HepG2 (cell line): ENCODE results near the gene NFATC2. TPM values are rescaled to one million over a fixed set of nuclear protein-coding genes. Genes with fewer than 3 reads are reported as not detected.
A peak's percentile ranks its signal among the peaks of the same experiment; 100 is the strongest.

Experiments
- ATF7 ChIP-seq, 2 experiments: fragments of 450-650 bp in 1 of 2; sonication (generic) in 1 of 2; formaldehyde crosslinking in 1 of 2; IDR thresholded peaks; 2 replicates each; pipeline versions ENCODE4 v1.4.0 to v1.6.1; 2016 to 2020; ENCODE audit warnings: antibody characterized with exemption in 1 of 2, mild to moderate bottlenecking in 1 of 2, missing genetic modification reagents in 1 of 2
- BRCA1 ChIP-seq: sonication (generic); formaldehyde crosslinking; IDR thresholded peaks from 2 replicates; pipeline ENCODE4 v1.4.0; 2020; ENCODE audit warnings: missing genetic modification reagents
- CENPT ChIP-seq: sonication (generic); formaldehyde crosslinking; IDR thresholded peaks from 2 replicates; pipeline ENCODE4 v1.8.0; 2022; ENCODE audit warnings: low read depth, mild to moderate bottlenecking, moderate library complexity, missing genetic modification reagents
- CHD4 ChIP-seq: fragments of 200-600 bp; sonication (generic); IDR thresholded peaks from 2 replicates; pipeline ENCODE4 v1.7.0; 2017; ENCODE audit warnings: mild to moderate bottlenecking, low read length, borderline replicate concordance
- KDM6A ChIP-seq: IDR thresholded peaks from 2 replicates; pipeline ENCODE4 v1.6.1; 2016; ENCODE audit warnings: low read depth
- MBD4 ChIP-seq: IDR thresholded peaks from 2 replicates; pipeline ENCODE4 v1.6.1; 2012; ENCODE audit warnings: low read length, inconsistent platforms, borderline replicate concordance
- MIXL1 ChIP-seq: IDR thresholded peaks from 2 replicates; pipeline ENCODE4 v1.6.1; 2016
- NFE2L2 ChIP-seq: fragments of 150-350 bp; IDR thresholded peaks from 2 replicates; pipeline ENCODE4 v1.6.1; 2014; ENCODE audit warnings: low read length
- REXO4 ChIP-seq: sonication (generic); formaldehyde crosslinking; IDR thresholded peaks from 2 replicates; pipeline ENCODE4 v1.8.0; 2022; ENCODE audit warnings: missing genetic modification reagents, mild to moderate bottlenecking, borderline replicate concordance
- RFX5 ChIP-seq: IDR thresholded peaks from 2 replicates; pipeline ENCODE4 v1.6.1; 2011; ENCODE audit warnings: low read depth, low read length, improper control_type of control experiment
- SKIL ChIP-seq: sonication (generic); formaldehyde crosslinking; IDR thresholded peaks from 2 replicates; pipeline ENCODE4 v1.8.0; 2022; ENCODE audit warnings: missing genetic modification reagents, mild to moderate bottlenecking, moderate library complexity, borderline replicate concordance
- SPEN ChIP-seq: sonication (generic); formaldehyde crosslinking; IDR thresholded peaks from 2 replicates; pipeline ENCODE4 v1.5.1; 2020; ENCODE audit warnings: low read depth, mild to moderate bottlenecking, missing genetic modification reagents
- SRSF9 ChIP-seq: fragments of 200-400 bp; formaldehyde crosslinking; IDR thresholded peaks from 2 replicates; pipeline ENCODE4 v1.6.1; 2018; ENCODE audit warnings: borderline replicate concordance, mild to moderate bottlenecking, low read depth, low read length; ENCODE audit not compliant: insufficient read depth, poor library complexity, severe bottlenecking
- TAF1 ChIP-seq: sonication (generic); formaldehyde crosslinking; IDR thresholded peaks from 2 replicates; pipeline ENCODE4 v1.4.0; 2020; ENCODE audit warnings: missing genetic modification reagents
- TRIM24 ChIP-seq: sonication (generic); formaldehyde crosslinking; IDR thresholded peaks from 2 replicates; pipeline ENCODE4 v1.8.0; 2022; ENCODE audit warnings: mild to moderate bottlenecking, missing genetic modification reagents
- ZC3H4 ChIP-seq: sonication (generic); formaldehyde crosslinking; IDR thresholded peaks from 2 replicates; pipeline ENCODE4 v1.4.0; 2020; ENCODE audit warnings: missing genetic modification reagents, borderline replicate concordance
- ZMYM4 ChIP-seq: sonication (generic); formaldehyde crosslinking; IDR thresholded peaks from 2 replicates; pipeline ENCODE4 v1.8.1; 2023; ENCODE audit warnings: mild to moderate bottlenecking, missing genetic modification reagents
- ZNF30 ChIP-seq: sonication (generic); formaldehyde crosslinking; IDR thresholded peaks from 2 replicates; pipeline ENCODE4 v1.5.0; 2020; ENCODE audit warnings: mild to moderate bottlenecking, missing genetic modification reagents
- ZNF331 ChIP-seq: sonication (generic); formaldehyde crosslinking; IDR thresholded peaks from 2 replicates; pipeline ENCODE4 v1.4.0; 2020; ENCODE audit warnings: missing genetic modification reagents
- ZNF367 ChIP-seq: sonication (generic); formaldehyde crosslinking; IDR thresholded peaks from 2 replicates; pipeline ENCODE4 v1.4.0; 2020; ENCODE audit warnings: missing genetic modification reagents, borderline replicate concordance
- ZNF382 ChIP-seq: sonication (generic); formaldehyde crosslinking; IDR thresholded peaks from 2 replicates; pipeline ENCODE4 v1.5.0; 2020; ENCODE audit warnings: missing genetic modification reagents, mild to moderate bottlenecking, borderline replicate concordance
- ZNF383 ChIP-seq: sonication (generic); formaldehyde crosslinking; IDR thresholded peaks from 2 replicates; pipeline ENCODE4 v1.4.0; 2020; ENCODE audit warnings: missing genetic modification reagents, mild to moderate bottlenecking, borderline replicate concordance
- ZNF432 ChIP-seq: sonication (generic); formaldehyde crosslinking; IDR thresholded peaks from 2 replicates; pipeline ENCODE4 v1.5.0; 2020; ENCODE audit warnings: missing genetic modification reagents, mild to moderate bottlenecking, borderline replicate concordance
- ZNF720 ChIP-seq: sonication (generic); formaldehyde crosslinking; IDR thresholded peaks from 2 replicates; pipeline ENCODE4 v1.4.0; 2020; ENCODE audit warnings: missing genetic modification reagents
- polyA plus RNA-seq, 8 experiments: library from polyadenylated mRNA; depleted of rRNA in 3 of 8; stranded (reverse) in 7 of 8; unstranded in 1 of 8; fragments of >200 nt; fragmentation: Illumina TruSeq in 4 of 8; extraction: Trizol in 4 of 8; gene quantifications; 2 replicates each; pipeline versions ENCODE4 v1.2.1 to v1.2.3, GENCODE V29; 2011 to 2016; ENCODE audit warnings: low read depth in 4 of 8, missing spikeins in 1 of 8, mixed read lengths in 1 of 8; ENCODE audit not compliant: insufficient read depth in 1 of 8
- total RNA-seq, 5 experiments: library from RNA; depleted of rRNA; stranded (reverse); fragments of >200 nt; fragmentation: Illumina TruSeq; extraction: Trizol; gene quantifications; 2 replicates each; pipeline ENCODE4 v1.2.3, GENCODE V29; 2016; ENCODE audit warnings: low read depth in 1 of 5
- TF ChIP-seq, protein P1 (sequence below): IDR thresholded peaks from 2 replicates; pipeline ENCODE4 v1.6.1; 2016; ENCODE audit warnings: low read depth, control low read depth
- TF ChIP-seq, protein P2 (sequence below): sonication (generic); formaldehyde crosslinking; conservative IDR thresholded peaks from 2 replicates; pipeline ENCODE4 v1.8.0; 2022; ENCODE audit warnings: low read depth, missing genetic modification reagents

NFATC2 gene
- total and polyA plus RNA-seq, 2 of the 13 experiments (the other 11 are each of a cell fraction or from before 2014, with no cell fraction given), result 1.9 to 3.3 TPM

DNA sequence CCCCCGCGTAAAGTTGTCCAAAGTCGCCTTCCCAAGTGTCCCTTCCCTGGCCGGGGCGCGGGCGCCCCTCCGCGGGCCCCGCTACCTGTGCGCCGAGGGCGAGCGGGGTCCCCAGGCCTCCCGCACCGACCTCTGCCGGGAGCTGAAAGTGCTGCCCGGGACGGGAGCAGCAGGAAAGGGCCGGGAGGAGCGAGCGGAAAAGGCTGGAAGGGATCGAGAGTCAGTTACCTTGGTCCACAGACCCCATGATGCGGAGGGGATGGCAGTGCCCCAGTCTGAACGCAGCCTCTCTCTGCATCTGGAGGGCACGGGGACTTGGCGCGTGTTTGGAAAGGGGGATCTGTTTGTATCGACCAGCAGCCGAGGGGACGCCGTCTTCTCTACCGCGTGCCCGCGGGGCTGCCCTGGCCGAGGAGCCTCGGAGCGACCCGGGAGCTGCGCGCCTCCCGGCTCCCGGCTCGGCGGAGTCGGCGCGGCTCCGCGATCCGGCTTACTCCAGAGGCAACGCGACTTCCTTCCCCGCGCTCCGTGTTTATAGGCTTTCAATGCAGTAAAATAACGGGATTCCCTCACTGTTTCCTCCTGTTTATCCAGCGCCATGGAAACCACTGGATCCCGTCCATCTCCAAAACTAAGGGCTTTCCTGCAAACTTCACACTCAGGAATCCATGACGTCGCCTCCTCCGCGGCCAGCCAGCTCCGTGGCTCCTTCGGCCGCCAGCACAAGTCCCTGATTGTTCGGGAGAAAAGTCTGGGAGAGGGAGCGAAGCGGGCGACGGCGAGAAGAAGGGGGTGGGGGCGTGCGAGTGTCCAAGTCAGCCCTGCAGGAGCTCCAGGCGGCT lies 20.0 kb upstream of the NFATC2 start (continued):
- TF ChIP-seq SKIL (CRISPR knock-in tag), result no peak
- TF ChIP-seq ZNF382 (CRISPR knock-in tag), result no peak
- no peak for TF ChIP-seq RFX5
- TF ChIP-seq ZNF30 (CRISPR knock-in tag), result no peak
- peak; percentile 96 for TF ChIP-seq ZNF383 (CRISPR knock-in tag)
- TF ChIP-seq MIXL1 (CRISPR knock-in tag), result no peak
- TF ChIP-seq, protein P1, sequence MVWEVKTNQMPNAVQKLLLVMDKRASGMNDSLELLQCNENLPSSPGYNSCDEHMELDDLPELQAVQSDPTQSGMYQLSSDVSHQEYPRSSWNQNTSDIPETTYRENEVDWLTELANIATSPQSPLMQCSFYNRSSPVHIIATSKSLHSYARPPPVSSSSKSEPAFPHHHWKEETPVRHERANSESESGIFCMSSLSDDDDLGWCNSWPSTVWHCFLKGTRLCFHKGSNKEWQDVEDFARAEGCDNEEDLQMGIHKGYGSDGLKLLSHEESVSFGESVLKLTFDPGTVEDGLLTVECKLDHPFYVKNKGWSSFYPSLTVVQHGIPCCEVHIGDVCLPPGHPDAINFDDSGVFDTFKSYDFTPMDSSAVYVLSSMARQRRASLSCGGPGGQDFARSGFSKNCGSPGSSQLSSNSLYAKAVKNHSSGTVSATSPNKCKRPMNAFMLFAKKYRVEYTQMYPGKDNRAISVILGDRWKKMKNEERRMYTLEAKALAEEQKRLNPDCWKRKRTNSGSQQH (CRISPR knock-in tag), result peak; percentile 77
- TF ChIP-seq BRCA1, result 0 out of 2 replicates have a peak, but pooled peaks have one; percentile 55
- no peak for TF ChIP-seq TAF1 (CRISPR knock-in tag)
- no peak for TF ChIP-seq ZNF720 (CRISPR knock-in tag)
- no peak for TF ChIP-seq ZNF331 (CRISPR knock-in tag)
- TF ChIP-seq REXO4 (CRISPR knock-in tag), result no peak
- TF ChIP-seq MBD4, result no peak
- TF ChIP-seq TRIM24 (CRISPR knock-in tag), result no peak
- peak; percentile 22; the same call in 1 of the 2 replicates for TF ChIP-seq ZMYM4 (CRISPR knock-in tag)
- no peak for TF ChIP-seq CENPT (CRISPR knock-in tag)
- TF ChIP-seq KDM6A (CRISPR knock-in tag), result no peak
- no peak for TF ChIP-seq CHD4
- TF ChIP-seq ZNF432 (CRISPR knock-in tag), result no peak
- peak; percentile 65; the same call in 1 of the 2 replicates for TF ChIP-seq SPEN
- TF ChIP-seq SRSF9, result no peak
- no peak for TF ChIP-seq NFE2L2
- no peak for TF ChIP-seq ZC3H4 (CRISPR knock-in tag)
- TF ChIP-seq, protein P2, sequence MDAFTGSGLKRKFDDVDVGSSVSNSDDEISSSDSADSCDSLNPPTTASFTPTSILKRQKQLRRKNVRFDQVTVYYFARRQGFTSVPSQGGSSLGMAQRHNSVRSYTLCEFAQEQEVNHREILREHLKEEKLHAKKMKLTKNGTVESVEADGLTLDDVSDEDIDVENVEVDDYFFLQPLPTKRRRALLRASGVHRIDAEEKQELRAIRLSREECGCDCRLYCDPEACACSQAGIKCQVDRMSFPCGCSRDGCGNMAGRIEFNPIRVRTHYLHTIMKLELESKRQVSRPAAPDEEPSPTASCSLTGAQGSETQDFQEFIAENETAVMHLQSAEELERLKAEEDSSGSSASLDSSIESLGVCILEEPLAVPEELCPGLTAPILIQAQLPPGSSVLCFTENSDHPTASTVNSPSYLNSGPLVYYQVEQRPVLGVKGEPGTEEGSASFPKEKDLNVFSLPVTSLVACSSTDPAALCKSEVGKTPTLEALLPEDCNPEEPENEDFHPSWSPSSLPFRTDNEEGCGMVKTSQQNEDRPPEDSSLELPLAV (CRISPR knock-in tag), result no peak
- no peak for TF ChIP-seq ATF7 (IDR thresholded peaks at IDR 0.05)
- no peak for TF ChIP-seq ATF7 (CRISPR knock-in tag; IDR thresholded peaks at IDR 0.05)
- no peak for TF ChIP-seq ZNF367 (CRISPR knock-in tag)
